ENCODE results near the gene CATSPERD. TPM values are rescaled to one million over a fixed set of nuclear protein-coding genes. Genes with fewer than 3 reads are reported as not detected.
A peak's percentile ranks its signal among the peaks of the same experiment; 100 is the strongest.

The CATSPERD gene
- total RNA-seq, 1 donor from 2014 or later = not detected

GRCh38 chr19:5696196-5697021 is 24.0 kb upstream of the CATSPERD start:
- peaks cover 67% of the 10 kb centered on the region for H3K36me3 Mint-ChIP-seq (ENCODE audit: low read depth)
- POLR2A ChIA-PET = interaction anchor here (1.1 kb wide), 1 partner anchor 9 kb away, joined by 4 read pairs; no protein-coding TSS in a partner anchor
- H3K9me3 Mint-ChIP-seq = no peaks in the 10 kb centered on the region
- intact Hi-C loops (cut with micrococcal nuclease) = no loop called here
- H3K4me3 Mint-ChIP-seq = no peak overlapping the region
- CTCF ChIA-PET = no interaction called here
- H3K4me1 Mint-ChIP-seq = peaks cover 13% of the 10 kb centered on the region
- no peaks in the 10 kb centered on the region for H3K27me3 Mint-ChIP-seq
- H3K27ac Mint-ChIP-seq = no peak overlapping the region
- ATAC-seq (ENCODE audit: low read depth) (no peak), DNase-seq (no peak)
- TF ChIP-seq, protein P1, sequence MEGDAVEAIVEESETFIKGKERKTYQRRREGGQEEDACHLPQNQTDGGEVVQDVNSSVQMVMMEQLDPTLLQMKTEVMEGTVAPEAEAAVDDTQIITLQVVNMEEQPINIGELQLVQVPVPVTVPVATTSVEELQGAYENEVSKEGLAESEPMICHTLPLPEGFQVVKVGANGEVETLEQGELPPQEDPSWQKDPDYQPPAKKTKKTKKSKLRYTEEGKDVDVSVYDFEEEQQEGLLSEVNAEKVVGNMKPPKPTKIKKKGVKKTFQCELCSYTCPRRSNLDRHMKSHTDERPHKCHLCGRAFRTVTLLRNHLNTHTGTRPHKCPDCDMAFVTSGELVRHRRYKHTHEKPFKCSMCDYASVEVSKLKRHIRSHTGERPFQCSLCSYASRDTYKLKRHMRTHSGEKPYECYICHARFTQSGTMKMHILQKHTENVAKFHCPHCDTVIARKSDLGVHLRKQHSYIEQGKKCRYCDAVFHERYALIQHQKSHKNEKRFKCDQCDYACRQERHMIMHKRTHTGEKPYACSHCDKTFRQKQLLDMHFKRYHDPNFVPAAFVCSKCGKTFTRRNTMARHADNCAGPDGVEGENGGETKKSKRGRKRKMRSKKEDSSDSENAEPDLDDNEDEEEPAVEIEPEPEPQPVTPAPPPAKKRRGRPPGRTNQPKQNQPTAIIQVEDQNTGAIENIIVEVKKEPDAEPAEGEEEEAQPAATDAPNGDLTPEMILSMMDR (IDR thresholded peaks at IDR 0.05) = no peak

DNA sequence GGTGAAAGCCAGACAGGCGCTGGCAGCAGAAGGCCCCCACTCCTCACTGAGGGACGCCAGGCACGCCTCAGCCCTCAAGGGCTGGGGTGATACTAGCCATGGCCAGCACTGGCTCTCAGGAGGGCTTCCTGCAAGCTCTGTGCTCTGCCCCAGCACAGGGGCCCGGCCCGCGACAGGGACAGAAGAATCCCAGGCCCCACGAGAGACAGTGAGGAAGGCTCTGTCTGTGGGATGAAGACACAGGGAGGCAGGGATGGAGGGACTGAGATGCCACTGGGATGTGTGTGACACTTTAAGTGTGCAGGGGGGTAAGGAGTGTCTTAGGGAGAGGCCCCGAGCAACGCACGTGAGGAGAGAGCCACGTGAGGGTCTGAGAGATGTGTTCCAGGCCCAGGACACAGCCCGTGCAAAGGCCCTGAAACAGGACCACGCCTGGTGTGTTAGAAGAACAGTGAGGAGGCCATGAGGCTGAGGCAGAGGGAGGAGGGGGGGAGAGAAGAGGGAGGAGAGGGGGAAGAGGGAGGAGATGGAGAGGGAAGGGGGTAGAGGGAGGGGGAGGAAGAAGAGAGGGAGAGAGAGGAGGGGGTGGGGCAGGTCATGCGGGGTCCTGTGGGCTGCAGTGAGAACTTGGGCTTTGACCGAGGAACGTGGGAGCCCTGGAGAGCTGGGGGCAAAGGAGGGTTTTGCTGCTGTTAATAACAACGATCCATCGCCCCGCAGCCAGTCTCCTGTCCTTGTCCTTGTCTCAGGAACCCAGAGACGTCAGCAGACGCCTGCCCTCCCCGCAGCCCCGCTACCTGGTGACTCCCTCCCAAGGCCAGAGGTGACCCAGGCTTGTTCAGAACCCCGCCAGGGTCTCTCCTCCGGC is 23.2 kb upstream of the CATSPERD start:
- CTCF ChIA-PET = no interaction called here
- H3K36me3 Mint-ChIP-seq (ENCODE audit: low read depth) = peaks cover 66% of the 10 kb centered on the region
- H3K4me1 Mint-ChIP-seq = peaks cover 9% of the 10 kb centered on the region
- H3K27ac Mint-ChIP-seq = peak overlapping the region; percentile 18
- POLR2A ChIA-PET = no interaction called here
- DNase-seq (no peak), ATAC-seq (ENCODE audit: low read depth) (no peak)
- no peaks in the 10 kb centered on the region for H3K9me3 Mint-ChIP-seq
- intact Hi-C loops (cut with micrococcal nuclease) = no loop called here
- no peaks in the 10 kb centered on the region for H3K27me3 Mint-ChIP-seq
- TF ChIP-seq, protein P1 (IDR thresholded peaks at IDR 0.05) = no peak
- no peak overlapping the region for H3K4me3 Mint-ChIP-seq

DNA sequence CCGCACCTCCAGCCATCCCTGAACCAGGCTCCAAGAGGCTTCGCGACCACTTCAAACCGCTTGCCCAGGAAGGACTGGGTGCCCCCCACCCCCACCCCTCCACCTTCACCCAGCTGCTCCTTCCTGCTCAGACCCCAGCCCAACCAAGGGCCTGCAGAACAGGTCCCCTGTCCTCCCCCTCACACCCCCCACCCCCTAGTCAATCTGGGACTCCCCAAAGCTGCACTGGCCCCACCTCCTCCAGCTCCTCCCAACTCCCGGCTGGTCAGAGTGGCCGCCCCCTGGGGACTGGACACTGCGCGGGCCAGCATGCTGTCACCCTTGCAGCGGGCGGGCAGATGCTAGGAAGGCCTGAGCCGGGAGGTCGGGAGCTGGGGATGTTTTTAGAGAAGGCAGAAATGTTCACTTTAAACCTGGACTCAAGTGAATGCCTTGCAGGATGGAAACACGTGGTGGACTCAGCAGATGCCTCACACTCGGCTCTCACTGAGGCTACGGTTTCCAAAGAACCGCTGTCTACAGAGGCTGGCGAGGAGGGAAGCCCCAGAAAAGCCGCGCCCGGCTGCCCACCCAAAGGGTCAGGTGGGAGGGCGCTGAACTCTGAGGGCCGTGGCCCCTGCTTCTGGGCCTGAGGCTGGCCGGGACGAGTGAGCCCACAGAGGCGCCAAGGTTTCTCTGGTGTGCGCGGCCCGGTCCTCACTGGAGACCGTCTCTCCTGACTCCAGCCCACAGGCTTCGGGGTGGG is 22.4 kb upstream of the CATSPERD start:
- Mint-ChIP-seq H3K36me3 (ENCODE audit: low read depth) (peaks cover 58% of the 10 kb centered on the region), H3K27ac (no peak overlapping the region), H3K27me3 (no peaks in the 10 kb centered on the region), H3K4me3 (no peak overlapping the region), H3K9me3 (no peaks in the 10 kb centered on the region), H3K4me1 (peaks cover 5% of the 10 kb centered on the region)
- ChIA-PET POLR2A (no interaction called here), CTCF (no interaction called here)
- intact Hi-C loops (cut with micrococcal nuclease) = no loop called here
- TF ChIP-seq, protein P1 (IDR thresholded peaks at IDR 0.05) = no peak
- DNase-seq (no peak), ATAC-seq (ENCODE audit: low read depth) (no peak)

DNA sequence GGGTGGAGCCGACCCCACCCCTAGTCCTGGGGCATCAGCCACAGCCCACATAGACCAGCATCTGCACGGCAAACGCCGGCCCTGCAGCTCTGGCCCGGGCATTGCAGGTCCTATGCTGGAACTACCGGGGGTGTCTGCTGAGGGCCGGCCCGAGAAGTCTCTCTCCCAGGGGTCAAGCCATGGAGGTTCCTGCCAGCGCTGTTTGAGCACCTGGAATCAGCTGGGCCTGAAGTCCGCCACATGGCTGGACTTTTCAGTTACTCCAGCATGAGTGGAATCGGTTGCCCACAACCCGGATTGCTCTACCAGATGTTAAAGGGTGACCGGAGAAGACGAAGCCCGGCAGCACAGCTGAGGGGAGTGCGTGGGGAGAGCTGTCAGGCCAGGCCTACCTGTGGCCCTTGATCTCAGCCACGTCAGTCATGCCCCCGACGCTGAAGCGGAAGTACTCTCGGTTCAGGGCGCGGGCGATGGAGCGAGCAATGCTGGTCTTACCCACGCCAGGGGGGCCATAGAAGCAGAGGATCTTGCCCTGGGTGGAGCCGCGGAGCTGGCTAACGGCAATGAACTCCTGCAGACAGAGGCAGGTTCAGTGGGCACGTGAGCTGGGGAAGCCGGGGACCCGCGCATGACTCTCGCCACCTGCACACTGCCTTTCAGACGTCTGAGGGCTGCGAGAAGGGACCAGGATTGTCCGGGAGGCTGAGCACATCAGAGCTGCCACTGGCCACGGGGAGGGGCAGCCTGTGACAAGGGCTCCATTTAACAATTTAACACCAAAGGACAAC is 21.6 kb upstream of the CATSPERD start:
- intact Hi-C loops (cut with micrococcal nuclease) = no loop called here
- ChIA-PET CTCF (no interaction called here), POLR2A (interaction anchor here (0.6 kb wide), 1 partner anchor 12 kb away, joined by 7 read pairs; no protein-coding TSS in a partner anchor)
- Mint-ChIP-seq H3K4me3 (no peak overlapping the region), H3K27me3 (no peaks in the 10 kb centered on the region), H3K4me1 (peaks cover 5% of the 10 kb centered on the region), H3K27ac (no peak overlapping the region), H3K9me3 (no peaks in the 10 kb centered on the region), H3K36me3 (ENCODE audit: low read depth) (peaks cover 60% of the 10 kb centered on the region)
- DNase-seq (no peak), ATAC-seq (ENCODE audit: low read depth) (peak; percentile 59)
- TF ChIP-seq, protein P1 (IDR thresholded peaks at IDR 0.05) = no peak
